Breast epithelium (tissue), 4 donors: ENCODE measurements around the gene TNFRSF1A. TPM values are rescaled to one million over a fixed set of nuclear protein-coding genes. Genes with fewer than 3 reads are reported as not detected.

Source experiments
- DNase-seq, 2 donors: peaks; one replicate each; pipeline ENCODE4 v3.0.0-alpha.2; 2019; ENCODE audit warnings: low spot score in 2 of 2
- H3K27ac ChIP-seq, 2 donors: fragments of 200-600 bp; sonication (generic) in 1 of 2; one replicate each; pipeline ENCODE4 v1.5.1; 2016 to 2019; ENCODE audit warnings: mild to moderate bottlenecking in 1 of 2
- H3K27me3 ChIP-seq, 2 donors: fragments of 200-600 bp; sonication (generic) in 1 of 2; one replicate each; pipeline versions ENCODE4 v1.5.1 to v1.6.0; 2017 to 2019; ENCODE audit warnings: control low read depth in 1 of 2, mild to moderate bottlenecking in 1 of 2
- H3K36me3 ChIP-seq: fragments of 200-600 bp; one replicate; pipeline ENCODE4 v1.5.1; 2019
- H3K4me1 ChIP-seq, 2 donors: fragments of 200-600 bp; sonication (generic); one replicate each; pipeline ENCODE4 v1.5.1; 2016 to 2019; ENCODE audit warnings: control low read depth in 1 of 2
- H3K4me3 ChIP-seq, 3 donors: fragments of 200-600 bp; sonication (generic); 1 replicate in 2 of 3; 2 replicates in 1 of 3; pipeline ENCODE4 v1.5.1; 2016 to 2019; ENCODE audit warnings: mild to moderate bottlenecking in 3 of 3, moderate library complexity in 2 of 3
- H3K9me3 ChIP-seq, 2 donors: fragments of 200-600 bp; sonication (generic) in 1 of 2; one replicate each; pipeline ENCODE4 v1.5.1; 2016 to 2019; ENCODE audit warnings: control low read depth in 1 of 2
- POLR2A ChIP-seq: fragments of 450-650 bp; IDR thresholded peaks from one replicate; pipeline ENCODE4 v1.6.1; 2016; ENCODE audit warnings: antibody characterized with exemption, mild to moderate bottlenecking, moderate library complexity
- POLR2AphosphoS5 ChIP-seq, 3 donors: sonication (generic); formaldehyde crosslinking; IDR thresholded peaks; one replicate each; pipeline ENCODE4 v1.6.1; 2017; ENCODE audit warnings: antibody characterized with exemption in 3 of 3
- intact Hi-C: fragments of 100-400 bp; cut with DNase I; formaldehyde crosslinking; loops from one replicate; pipeline ENCODE4 v1.15.1; 2023; ENCODE audit warnings: low total_unique reads
- total RNA-seq, 3 donors: library from RNA; depleted of rRNA; stranded (reverse); fragments of >200 nt; gene quantifications; one replicate each; pipeline ENCODE4 v1.1.0, GENCODE V29; 2016
- TF ChIP-seq, protein P1 (sequence below), 3 donors: fragments of 450-650 bp; IDR thresholded peaks; one replicate each; pipeline ENCODE4 v1.5.1; 2016 to 2017; ENCODE audit warnings: antibody characterized with exemption in 3 of 3, mild to moderate bottlenecking in 3 of 3, moderate library complexity in 3 of 3

Gene TNFRSF1A
- total RNA-seq, 3 donors from 2014 or later: 232 to 256 (median 238) TPM

DNA sequence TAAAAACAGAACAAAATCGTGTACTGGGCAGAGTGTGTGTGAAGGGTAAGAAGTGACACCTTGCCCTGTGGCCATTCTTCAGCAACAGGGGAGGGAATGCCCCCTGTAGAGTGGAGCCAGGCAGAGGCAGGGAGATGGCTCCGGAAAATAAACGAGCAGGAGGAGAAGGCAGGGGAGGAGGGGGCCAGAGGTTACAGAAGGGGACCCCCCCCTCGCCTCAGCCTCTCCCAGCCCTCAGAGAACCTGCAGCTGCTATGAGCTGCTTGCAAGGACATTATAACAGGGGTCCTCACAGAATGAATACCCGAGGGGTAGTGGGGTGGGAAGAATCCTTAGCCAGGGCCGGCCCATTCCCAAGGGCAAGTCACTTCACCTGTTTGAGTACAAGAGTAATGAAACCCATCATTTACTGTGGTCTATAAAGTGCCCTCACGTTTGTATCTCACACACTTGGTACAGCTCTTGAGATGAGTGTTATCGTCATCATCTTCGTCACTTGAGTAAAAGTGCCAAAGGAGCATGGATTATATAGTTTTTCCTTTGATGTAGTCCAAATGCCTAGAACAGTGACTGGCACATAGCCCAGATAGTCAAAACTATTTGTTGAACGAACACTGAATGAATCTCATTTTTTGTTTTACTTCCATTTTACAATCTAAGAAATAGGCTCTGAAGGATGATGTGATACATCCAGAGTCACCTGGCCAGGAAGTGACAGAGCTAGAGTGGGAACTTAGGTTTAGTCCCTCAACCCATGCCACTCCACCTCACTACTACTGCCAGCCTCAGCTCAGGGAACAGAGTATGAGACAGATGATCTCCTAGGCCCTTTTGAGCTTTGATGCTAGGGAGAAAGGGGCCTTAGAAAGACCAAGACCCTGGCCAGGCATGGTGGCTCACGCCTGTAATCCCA lies 19.0 kb upstream of the TNFRSF1A start:
- H3K4me1 ChIP-seq: peaks cover 0 to 4% of the 10 kb centered on the region in 2 donors
- H3K27me3 ChIP-seq: no peaks in the 10 kb centered on the region
- intact Hi-C loops: no loop called here
- TF ChIP-seq POLR2AphosphoS5 (IDR thresholded peaks at IDR 0.05) (no peak), POLR2A (no peak)
- TF ChIP-seq, protein P1, sequence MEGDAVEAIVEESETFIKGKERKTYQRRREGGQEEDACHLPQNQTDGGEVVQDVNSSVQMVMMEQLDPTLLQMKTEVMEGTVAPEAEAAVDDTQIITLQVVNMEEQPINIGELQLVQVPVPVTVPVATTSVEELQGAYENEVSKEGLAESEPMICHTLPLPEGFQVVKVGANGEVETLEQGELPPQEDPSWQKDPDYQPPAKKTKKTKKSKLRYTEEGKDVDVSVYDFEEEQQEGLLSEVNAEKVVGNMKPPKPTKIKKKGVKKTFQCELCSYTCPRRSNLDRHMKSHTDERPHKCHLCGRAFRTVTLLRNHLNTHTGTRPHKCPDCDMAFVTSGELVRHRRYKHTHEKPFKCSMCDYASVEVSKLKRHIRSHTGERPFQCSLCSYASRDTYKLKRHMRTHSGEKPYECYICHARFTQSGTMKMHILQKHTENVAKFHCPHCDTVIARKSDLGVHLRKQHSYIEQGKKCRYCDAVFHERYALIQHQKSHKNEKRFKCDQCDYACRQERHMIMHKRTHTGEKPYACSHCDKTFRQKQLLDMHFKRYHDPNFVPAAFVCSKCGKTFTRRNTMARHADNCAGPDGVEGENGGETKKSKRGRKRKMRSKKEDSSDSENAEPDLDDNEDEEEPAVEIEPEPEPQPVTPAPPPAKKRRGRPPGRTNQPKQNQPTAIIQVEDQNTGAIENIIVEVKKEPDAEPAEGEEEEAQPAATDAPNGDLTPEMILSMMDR (IDR thresholded peaks at IDR 0.05): no peak
- no peak overlapping the region for H3K4me3 ChIP-seq
- H3K27ac ChIP-seq: peak overlapping the region; percentile 21 to 59
- no peaks in the 10 kb centered on the region for H3K9me3 ChIP-seq
- H3K36me3 ChIP-seq: no peaks in the 10 kb centered on the region
- DNase-seq: no peak

DNA sequence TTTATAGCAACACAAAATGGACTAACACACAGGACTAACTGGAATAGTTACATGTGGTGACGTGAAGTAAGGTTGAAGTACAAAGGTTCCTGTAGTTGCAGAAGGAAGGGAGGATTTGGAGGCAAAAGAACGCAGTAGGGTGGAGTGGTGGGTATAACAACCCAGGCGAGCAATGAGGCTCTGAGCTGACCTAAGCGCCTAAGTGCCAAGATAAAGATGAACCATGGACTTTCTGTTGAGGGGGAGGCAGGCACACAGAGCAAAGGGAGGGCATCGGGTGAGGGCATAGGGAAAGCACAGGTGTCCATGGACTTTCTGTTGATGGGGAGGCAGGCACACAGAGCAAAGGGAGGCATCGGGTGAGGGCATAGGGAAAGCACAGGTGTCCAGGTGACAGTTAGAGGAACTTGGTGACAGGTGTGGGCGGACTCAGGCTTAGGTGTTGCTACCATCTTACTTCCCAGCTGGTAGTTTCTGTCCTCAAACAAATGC lies 18.2 kb upstream of the TNFRSF1A start:
- Histone ChIP-seq H3K4me3 (no peak overlapping the region), H3K27ac (no peak overlapping the region), H3K27me3 (no peaks in the 10 kb centered on the region), H3K4me1 (peaks cover 0 to 4% of the 10 kb centered on the region in 2 donors), H3K36me3 (no peaks in the 10 kb centered on the region), H3K9me3 (no peaks in the 10 kb centered on the region)
- no peak for DNase-seq
- TF ChIP-seq, protein P1 (IDR thresholded peaks at IDR 0.05): no peak
- TF ChIP-seq POLR2A: no peak
- intact Hi-C loops: no loop called here

DNA sequence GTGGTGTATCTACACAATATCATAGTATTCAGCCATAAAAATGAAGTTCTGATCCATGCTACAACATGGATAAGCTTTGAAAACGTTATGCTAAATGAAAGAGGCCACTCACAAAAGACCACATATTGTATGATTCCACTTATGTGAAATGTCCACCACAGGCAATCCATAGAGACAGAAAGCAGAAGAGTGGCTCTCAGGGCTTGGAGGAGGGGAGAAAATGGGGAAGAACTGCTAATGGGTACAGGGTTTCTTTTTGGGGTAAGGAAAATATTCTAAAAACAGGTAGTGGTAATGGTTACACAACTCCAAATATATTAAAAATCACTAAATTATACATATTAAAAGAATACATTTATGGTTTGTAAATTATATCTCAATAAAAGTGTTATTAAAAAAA lies 17.0 kb upstream of the TNFRSF1A start:
- H3K27me3 ChIP-seq: no peaks in the 10 kb centered on the region
- H3K9me3 ChIP-seq: no peaks in the 10 kb centered on the region
- H3K4me3 ChIP-seq: no peak overlapping the region
- no peak overlapping the region for H3K27ac ChIP-seq
- H3K4me1 ChIP-seq: peaks cover 0 to 4% of the 10 kb centered on the region in 2 donors
- no peak for DNase-seq
- TF ChIP-seq, protein P1 (IDR thresholded peaks at IDR 0.05): no peak
- TF ChIP-seq POLR2A: no peak
- no peak for TF ChIP-seq POLR2AphosphoS5 (IDR thresholded peaks at IDR 0.05)
- no peaks in the 10 kb centered on the region for H3K36me3 ChIP-seq
- intact Hi-C loops: no loop called here

DNA sequence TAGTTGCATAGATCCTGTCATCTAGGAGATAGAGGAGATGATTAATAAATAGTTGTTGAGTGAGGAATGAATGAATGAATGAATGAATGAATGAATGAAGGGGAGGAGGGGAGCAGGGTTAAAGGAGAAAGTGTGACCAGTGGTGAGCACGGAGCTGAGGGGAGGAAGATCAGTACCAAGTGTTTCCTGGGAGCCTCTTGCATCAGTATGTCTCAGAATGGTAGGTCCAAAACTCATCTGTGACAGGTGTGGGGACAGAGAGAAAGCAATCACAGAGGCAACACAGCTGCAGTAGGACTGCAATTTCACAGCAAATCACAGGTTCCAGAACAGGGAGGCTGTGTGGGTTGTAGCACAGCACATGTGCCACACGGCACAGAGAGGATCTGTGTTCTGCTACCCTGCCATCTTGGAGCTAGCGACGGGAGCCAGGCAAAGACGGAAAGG lies 14.5 kb upstream of the TNFRSF1A start:
- no peaks in the 10 kb centered on the region for H3K36me3 ChIP-seq
- H3K4me1 ChIP-seq: peaks cover 0 to 4% of the 10 kb centered on the region in 2 donors
- H3K27me3 ChIP-seq: no peaks in the 10 kb centered on the region
- no peaks in the 10 kb centered on the region for H3K9me3 ChIP-seq
- H3K4me3 ChIP-seq: no peak overlapping the region
- TF ChIP-seq POLR2A (no peak), POLR2AphosphoS5 (IDR thresholded peaks at IDR 0.05) (no peak)
- TF ChIP-seq, protein P1 (IDR thresholded peaks at IDR 0.05): no peak
- intact Hi-C loops: no loop called here
- H3K27ac ChIP-seq: no peak overlapping the region
- DNase-seq: no peak
